Measurements from ENCODE around the gene STARD5.

DNA sequence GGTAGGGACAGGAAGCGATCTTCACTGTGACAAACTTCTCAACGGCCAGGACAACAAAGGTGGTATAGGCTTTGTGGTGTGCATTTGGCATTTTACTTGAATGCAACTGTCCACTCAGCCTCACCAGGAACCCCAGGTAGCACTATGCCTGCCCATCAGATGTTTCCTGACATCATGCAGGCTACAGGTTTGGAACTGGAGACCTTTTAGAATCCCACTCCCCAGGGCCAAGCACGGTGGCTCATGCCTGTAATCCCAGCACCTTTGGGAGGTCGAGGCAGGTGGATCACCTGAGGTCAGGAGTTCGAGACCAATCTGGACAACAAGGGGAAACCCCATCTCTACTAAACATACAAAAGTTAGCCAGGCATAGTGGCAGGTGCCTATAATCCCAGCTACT lies 9.6 kb downstream of the STARD5 start:
- TF ChIP-seq EZH2phosphoT487 (IDR thresholded peaks at IDR 0.05; ENCODE audit: borderline replicate concordance) = no peak
- TF ChIP-seq, protein P1, sequence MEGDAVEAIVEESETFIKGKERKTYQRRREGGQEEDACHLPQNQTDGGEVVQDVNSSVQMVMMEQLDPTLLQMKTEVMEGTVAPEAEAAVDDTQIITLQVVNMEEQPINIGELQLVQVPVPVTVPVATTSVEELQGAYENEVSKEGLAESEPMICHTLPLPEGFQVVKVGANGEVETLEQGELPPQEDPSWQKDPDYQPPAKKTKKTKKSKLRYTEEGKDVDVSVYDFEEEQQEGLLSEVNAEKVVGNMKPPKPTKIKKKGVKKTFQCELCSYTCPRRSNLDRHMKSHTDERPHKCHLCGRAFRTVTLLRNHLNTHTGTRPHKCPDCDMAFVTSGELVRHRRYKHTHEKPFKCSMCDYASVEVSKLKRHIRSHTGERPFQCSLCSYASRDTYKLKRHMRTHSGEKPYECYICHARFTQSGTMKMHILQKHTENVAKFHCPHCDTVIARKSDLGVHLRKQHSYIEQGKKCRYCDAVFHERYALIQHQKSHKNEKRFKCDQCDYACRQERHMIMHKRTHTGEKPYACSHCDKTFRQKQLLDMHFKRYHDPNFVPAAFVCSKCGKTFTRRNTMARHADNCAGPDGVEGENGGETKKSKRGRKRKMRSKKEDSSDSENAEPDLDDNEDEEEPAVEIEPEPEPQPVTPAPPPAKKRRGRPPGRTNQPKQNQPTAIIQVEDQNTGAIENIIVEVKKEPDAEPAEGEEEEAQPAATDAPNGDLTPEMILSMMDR (conservative IDR thresholded peaks at IDR 0.05; ENCODE audit: low read length) = no peak
